ENCODE results near the gene CTIF.

Gene CTIF

DNA sequence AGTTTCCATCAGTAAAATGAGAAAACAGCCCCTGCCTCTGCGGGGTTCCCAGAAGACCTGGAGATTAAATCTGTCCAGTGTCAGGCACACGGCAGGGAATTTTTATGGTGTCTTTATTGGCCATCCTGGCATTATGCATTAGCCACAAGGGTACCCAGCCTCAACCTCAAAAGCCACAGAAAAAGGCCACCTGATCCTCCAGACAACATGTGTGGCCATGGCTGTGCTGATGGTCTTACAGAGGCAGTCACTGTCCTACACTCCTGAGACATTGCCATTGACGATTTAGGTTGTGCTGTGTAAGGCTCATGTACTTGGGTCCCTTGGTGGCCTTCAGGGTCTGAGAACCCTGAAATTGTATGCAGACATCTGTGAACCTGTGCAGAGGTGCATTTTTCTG, 296.3 kb downstream of the CTIF start:
- no peak for DNase-seq (ENCODE audit: low read depth in 2 of 2)

DNA sequence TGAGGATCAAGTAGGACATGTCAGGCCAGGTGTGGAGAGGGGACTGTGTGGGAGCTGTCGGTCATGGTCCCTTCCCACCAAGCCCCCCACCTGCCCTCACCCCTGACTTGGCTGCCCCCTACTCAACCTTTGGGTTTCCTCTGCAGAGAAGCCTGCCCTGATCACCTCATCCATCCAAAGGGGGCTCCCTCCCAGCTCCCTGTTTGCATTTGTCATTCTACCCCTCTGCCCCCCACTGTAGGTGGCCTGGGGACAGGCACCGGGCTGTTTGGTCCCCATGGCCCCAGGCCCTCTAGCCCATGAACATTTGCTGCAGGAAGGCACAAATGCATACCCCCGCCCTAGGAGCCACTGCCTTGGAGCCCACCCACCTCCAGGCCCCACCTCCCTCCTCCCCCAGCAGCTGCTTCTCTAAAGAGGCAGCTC, 296.9 kb downstream of the CTIF start:
- DNase-seq (ENCODE audit: low read depth in 2 of 2) = no peak

DNA sequence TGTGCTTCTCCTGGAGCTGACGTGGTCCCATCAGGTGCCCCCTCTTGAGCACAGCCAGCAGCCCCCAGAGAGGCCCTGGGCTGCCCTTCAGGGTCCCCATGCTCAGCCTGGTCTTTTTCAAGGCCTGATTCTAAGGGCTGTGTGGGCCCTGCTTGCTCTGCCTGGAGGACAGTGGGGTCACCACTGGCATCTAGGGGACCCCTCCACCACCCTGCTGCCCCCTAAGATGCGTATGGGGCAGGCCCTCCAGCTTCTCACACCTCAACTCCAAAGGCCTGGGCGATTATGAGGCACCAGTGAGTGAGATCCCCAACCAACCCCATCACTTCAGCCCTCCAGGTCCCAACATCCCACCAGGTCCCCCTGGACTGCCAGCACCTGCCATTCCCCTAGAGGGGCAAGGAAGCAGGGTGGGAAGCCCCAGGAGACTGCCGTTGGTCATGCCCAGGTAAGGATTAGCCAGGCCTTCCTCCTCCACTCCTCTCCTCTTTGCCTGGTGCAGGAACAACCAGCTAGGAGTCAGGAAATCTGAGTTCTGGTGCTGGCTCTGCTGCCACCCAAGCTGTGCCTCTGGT, 297.5 kb downstream of the CTIF start:
- no peak for DNase-seq (ENCODE audit: low read depth in 2 of 2)

- no peak for DNase-seq (ENCODE audit: low read depth in 2 of 2)
Measured at GRCh38 chr18:48836806-48837615, 298.2 kb downstream of the CTIF start.

DNA sequence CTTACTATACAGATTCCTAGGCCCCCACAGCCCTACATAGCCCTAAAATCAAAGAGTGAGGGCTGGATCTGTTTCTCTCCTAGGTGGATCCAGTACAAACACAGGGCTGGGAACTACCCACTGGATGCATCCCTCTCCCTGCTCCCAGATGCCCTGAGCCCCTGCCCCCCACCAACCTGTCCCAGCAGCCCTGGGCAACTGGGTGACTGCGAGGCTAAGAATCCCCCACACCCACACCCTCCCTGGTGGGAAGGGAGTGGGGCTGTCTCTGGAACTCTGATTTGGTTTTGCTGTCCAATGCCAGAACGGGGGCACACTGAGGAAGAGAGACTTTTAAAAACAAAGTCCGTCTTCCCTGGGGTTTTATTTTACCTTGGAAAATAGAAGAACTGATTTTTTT, 298.8 kb downstream of the CTIF start:
- DNase-seq (ENCODE audit: low read depth in 2 of 2) = no peak

GRCh38 chr18:48838166-48838775, 299.4 kb downstream of the CTIF start:
- DNase-seq (ENCODE audit: low read depth in 2 of 2) = no peak

GRCh38 chr18:48838921-48839818, 300.3 kb downstream of the CTIF start:
- DNase-seq (ENCODE audit: low read depth in 2 of 2) = no peak

DNA sequence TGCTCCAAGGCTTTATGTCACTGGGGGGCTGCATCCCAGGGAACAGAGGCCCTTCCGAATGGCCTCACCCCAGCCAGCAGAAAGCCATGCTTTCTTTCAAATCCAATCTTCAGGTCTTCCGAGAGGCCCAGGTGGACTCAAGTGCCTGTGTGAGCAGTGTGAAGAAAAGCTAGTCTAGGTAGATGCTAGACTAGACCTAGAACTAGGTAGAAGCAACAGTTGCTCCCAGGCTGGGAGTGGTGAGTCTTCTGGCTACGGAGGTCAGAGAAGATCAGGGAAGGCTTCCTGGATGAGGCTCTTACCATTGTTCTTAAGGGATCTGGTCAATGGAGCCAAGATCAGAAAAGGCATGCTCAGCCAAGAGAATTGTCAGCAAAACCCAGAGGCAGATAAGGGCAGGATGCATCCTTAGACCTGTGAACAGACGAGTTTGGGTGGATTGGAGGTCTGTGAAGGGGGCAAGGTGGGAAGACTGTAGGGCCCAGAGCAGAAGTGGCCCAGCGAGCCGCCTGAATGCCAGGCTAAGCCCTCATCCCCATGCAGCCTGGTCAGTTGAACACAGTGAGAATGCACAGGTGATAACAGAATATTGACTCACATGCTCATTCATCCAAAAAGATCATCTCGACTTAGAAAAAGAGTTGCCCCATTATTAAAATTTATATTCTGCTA, 301.1 kb downstream of the CTIF start:
- no peak for DNase-seq (ENCODE audit: low read depth in 2 of 2)

DNA sequence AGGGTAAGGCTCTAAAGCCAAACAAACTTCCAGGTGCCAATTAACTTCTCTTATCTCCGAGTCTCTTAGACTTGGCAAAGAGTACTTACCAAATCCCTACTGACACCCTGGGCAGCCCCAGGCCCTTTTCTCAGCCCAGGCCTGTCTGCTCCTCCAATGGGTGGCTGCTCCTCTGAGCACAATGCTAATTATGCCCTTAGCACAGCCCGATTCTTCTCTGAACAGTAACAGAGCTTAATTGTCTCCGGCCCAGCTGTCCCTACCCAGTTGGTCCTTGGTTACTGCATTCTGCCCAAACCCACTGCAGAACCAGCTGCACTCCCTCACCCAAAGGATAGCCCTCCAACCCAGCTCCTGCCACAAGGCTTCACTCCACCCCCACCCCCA, 301.7 kb downstream of the CTIF start:
- no peak for DNase-seq (ENCODE audit: low read depth in 2 of 2)

DNA sequence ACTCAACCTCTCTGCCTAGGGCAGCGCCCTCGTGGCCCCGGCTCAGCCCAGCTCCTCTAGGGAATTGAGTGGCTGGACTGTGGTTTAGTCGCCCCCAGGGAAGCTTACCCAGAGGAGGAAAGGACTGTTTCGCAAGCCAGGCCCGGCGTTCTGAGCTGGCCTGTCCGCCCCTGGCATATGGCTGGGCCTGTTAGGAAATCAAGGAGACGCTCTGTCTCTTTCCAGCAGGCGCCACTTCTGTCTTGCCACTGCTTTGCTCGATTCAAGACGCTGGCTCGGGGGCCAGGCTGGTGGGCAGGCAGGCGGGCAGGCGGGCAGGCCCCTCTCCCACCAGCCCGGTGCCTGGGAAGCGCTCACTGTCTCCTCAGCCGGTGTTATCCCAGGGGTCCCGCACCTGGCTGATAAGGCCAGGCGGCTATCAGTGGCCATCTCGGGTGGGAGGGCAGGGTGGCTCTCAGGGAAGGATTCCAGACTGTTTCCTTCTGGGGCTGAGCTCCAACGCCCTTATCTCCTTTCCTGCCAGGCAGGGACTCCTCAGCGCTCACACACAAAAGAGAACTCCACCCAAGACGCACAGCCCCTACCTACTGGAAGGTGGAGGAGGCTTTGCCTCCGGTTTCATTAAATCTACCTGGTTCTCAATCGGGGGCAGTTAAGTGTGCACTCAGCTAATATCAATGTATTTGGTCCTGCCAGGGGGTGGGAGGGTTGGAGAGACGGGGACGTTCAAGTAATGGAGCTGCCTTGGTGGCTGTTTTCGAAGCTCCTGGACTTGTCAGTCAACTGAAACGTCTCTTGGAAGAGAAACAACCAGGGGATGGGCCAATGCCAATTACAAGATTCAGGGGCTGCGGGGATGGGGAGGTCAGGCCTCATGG, 302.8 kb downstream of the CTIF start:
- no peak for DNase-seq (ENCODE audit: low read depth in 2 of 2)

DNA sequence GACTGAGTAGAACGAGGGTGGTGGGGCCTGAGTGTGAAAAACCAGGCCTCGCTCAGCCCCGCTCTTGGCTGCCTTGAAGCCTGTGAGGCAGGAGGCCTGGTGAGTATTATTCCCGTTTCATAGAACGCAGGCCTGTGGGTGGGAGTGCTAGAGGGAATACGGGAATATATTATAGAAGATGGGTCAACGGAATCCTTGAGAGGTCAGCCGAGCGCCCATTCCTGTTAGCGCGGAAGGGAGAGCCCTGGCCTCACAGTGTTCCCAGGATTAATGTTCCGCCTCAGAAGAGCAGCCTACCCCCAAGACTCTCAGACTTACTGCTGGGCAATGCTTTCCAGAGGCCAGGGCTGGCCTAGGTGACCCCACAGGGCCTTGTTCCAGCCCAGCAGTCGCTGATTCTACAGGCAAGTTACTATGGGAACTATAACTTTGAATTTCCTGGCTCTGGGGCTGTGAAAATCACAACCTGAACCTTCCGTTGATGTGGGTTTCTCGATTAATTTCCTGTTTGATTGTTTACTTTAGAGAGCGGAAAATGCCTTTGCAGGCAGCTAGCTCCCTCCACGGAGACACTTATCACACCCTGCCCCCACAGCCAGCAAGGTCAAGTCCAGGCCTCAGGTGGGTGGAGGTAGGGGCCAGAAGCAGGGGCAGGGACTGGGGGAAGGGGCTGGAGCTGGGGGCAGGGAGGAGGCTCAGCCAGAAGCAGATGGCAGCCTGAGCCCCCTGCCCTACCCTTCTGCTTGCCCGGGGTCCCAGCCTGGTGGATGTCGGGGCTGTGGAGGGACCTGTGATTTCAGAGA, 303.6 kb downstream of the CTIF start:
- peak; percentile 20 to 31 for DNase-seq (ENCODE audit: low read depth in 2 of 2)

DNA sequence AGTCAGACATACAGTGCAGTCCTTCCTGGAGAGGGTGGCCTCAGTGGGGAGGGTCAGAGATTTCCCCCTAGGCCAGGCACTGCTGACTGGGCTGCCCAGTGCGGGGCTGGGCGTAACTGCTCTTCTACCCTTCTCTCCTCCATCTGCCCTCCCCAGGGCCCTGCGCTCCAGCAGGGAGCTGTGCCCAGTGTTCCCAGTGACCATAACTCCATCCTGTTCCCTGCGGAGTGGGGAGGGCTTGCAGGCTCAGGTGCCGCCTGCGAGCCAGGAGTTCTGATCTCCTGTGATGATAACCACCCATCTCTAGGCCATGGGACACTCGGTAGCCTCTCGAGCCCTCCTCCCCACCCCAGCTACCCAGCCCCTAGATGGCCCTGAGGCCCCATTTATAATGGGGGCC, 304.3 kb downstream of the CTIF start:
- no peak for DNase-seq (ENCODE audit: low read depth in 2 of 2)

- DNase-seq (ENCODE audit: low read depth in 2 of 2) = no peak
Measured at GRCh38 chr18:48843596-48843995, 304.8 kb downstream of the CTIF start.

GRCh38 chr18:48844271-48844670, 305.4 kb downstream of the CTIF start:
- DNase-seq (ENCODE audit: low read depth in 2 of 2) = no peak

DNA sequence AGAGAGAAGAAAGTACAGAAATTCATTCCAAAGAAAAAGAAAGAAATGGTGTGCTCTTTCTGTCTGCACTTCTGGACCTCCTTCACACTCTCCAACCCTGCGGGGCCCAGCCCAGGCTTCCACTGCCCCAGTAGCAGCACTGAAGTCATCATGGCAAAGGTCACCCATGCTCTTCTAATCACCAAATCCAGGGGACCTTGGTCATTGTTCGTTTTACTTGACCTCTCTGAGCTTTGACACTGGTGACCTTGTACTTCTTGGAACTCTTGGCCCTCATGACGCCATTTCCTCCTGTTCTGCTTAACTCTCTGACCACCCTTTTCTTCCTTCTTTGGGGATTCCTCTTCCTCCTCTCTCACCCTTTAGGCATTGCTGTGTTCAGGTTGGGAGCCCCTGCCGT, 306.3 kb downstream of the CTIF start:
- DNase-seq (ENCODE audit: low read depth in 2 of 2) = no peak

GRCh38 chr18:48846423-48846932, 307.6 kb downstream of the CTIF start:
- no peak for DNase-seq (ENCODE audit: low read depth in 2 of 2)

DNA sequence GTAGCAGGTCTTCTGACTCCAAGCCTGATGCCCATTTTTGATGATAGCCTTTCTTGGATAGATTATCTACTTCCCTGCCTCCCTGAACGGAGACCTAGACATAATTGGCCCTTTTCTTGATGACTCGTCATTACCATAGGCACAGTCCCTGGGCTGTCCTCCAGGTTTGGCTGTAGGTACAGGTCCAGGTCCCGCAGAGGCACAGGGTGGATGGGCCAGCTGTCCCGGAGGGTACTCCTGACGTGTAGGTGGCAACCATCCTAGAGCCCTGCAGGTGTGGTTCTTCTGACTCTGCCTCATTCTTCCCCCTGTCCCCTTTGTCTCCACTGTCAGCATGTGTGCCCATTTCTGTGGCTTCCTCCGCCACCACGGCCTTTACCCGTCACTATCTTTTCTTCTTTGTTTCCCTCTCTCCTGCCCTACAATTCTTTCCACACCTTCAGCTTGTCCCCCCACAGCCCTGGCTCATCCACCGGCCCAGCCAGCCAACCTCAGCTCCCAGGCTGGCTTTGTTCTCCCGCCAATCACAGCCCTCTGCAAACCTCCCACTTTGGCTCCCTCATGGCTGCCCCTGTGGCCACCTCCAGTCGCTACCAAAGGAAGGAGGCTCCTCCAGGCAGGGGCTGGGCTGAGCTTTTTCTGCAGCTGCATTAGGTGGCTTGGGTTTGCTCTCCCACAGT, 309.1 kb downstream of the CTIF start:
- no peak for DNase-seq (ENCODE audit: low read depth in 2 of 2)

GRCh38 chr18:48848641-48849143, 309.9 kb downstream of the CTIF start:
- DNase-seq (ENCODE audit: low read depth in 2 of 2) = no peak

Data from stimulated activated CD8-positive, alpha-beta memory T cell treated with anti-CD3 and anti-CD28 coated beads, Interleukin-2, amount 100 ng/mL, for 1 hour (primary cell).